ENCODE measurements around the gene GAA.

- TF ChIP-seq CTCF (IDR thresholded peaks at IDR 0.05; ENCODE audit: insufficient read depth, low read length, poor library complexity, severe bottlenecking) (no peak), EZH2phosphoT487 (conservative IDR thresholded peaks at IDR 0.05; ENCODE audit: low read length) (no peak)
Observed at GRCh38 chr17:80070375-80071115, 30.8 kb upstream of the GAA start.
